ENCODE results near the gene ELANE.
"Not testable (repeated sequence)": the region's sequence is repeated elsewhere in the genome, so short reads cannot be mapped to it uniquely, and the experiment has no call there.

Gene ELANE

DNA sequence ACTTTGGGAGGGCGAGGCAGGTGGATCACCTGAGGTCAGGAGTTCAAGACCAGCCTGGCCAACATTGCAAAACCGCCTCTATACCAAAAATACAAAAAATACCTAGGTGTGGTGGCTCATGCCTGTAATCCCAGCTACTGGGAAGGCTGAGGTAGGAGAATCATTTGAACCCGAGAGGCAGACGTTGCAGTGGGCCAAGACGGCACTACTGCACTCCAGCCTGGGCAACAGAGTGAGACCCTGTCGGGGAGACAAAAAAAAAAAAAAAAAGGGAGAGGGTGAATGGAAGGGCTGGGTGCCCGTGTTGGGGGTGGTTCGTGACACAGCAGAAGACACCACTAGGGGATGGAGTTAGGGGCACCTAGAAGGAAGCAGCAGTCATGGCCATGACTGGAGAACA, 18.2 kb downstream of the ELANE start:
- DNase-seq (ENCODE audit: insufficient read length, low spot score) (no peak), FAIRE-seq (no peak)
- TF ChIP-seq POU2F2 (IDR thresholded peaks at IDR 0.05; ENCODE audit: low read depth, low read length) = no peak
- TF ChIP-seq POLR2AphosphoS5 (IDR thresholded peaks at IDR 0.05; ENCODE audit: low read depth, low read length) = no peak
- TF ChIP-seq POLR2A (IDR thresholded peaks at IDR 0.05; ENCODE audit: low read depth, low read length) = no peak
- no peak for TF ChIP-seq PAX5 (IDR thresholded peaks at IDR 0.05; ENCODE audit: insufficient read depth, low read length, severe bottlenecking)
- no peak for TF ChIP-seq TAF1 (IDR thresholded peaks at IDR 0.05; ENCODE audit: low read depth, low read length)
- TF ChIP-seq SPI1 (IDR thresholded peaks at IDR 0.05; ENCODE audit: low read depth, low read length) = no peak

DNA sequence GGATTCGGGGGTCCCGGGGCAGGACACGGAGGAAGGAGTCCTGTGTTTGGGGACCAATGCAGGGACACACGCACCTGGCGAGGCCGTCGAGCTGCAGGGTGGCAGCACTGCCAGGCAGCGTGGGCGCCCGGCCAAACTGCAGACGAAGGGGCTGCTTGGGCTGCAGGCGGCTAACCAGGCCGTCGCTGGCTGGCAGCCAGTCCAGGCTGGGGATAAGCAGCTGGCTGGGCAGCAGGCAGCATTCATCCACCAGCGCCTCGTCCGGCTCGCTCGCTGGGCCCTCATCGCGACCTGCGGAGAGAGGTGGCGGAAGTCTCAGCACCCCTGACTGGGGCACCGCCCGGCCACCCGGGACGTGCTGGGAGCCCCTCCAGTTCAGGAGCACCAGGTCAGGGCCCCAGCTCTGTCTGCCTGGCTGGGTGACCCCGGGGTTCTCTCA, 18.9 kb downstream of the ELANE start:
- FAIRE-seq = no peak
- no peak for DNase-seq (ENCODE audit: insufficient read length, low spot score)
- no peak for TF ChIP-seq SPI1 (IDR thresholded peaks at IDR 0.05; ENCODE audit: low read depth, low read length)
- no peak for TF ChIP-seq POLR2AphosphoS5 (IDR thresholded peaks at IDR 0.05; ENCODE audit: low read depth, low read length)
- no peak for TF ChIP-seq POU2F2 (IDR thresholded peaks at IDR 0.05; ENCODE audit: low read depth, low read length)
- TF ChIP-seq TAF1 (IDR thresholded peaks at IDR 0.05; ENCODE audit: low read depth, low read length) = no peak
- TF ChIP-seq POLR2A (IDR thresholded peaks at IDR 0.05; ENCODE audit: low read depth, low read length) = no peak
- no peak for TF ChIP-seq PAX5 (IDR thresholded peaks at IDR 0.05; ENCODE audit: insufficient read depth, low read length, severe bottlenecking)

DNA sequence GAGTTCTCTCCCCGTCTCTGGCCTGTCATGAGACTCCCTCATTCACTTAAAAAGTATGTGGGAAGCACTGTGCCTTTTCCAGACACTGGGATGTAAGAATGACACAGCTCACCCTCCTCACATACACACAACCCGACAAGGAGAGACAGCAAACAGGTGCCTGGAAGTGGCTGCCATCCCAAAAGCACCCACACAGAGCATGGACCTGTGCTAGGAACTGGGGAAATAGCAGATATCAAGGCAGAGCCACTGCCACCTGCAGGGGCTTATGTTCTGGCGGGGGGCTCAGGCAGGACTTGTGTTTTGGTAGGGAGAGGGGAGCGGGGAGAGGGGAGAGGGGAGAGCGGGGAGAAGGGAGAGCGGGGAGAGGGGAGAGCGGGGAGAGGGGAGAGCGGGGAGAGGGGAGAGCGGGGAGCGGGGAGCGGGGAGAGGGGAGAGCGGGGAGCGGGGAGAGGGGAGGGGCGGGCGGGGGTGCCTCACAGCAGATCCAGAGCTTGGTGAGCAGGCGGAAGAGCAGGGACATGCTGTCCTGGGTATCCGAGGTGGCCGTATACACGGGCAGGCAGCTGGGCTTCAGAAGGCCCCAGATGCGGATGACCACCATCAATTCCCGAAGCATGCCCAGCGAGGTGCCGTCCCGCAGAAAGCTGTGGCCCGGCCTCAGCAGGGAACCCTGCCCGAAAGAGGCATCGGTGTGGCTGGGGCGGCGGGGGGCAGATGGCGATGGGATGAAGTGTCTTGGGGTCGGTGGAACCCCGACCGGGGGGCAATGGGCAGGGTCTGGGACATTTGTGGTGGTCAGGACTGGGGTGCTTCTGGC, 19.6 kb downstream of the ELANE start:
- FAIRE-seq = no peak
- DNase-seq (ENCODE audit: insufficient read length, low spot score) = no peak
- TF ChIP-seq PAX5 (IDR thresholded peaks at IDR 0.05; ENCODE audit: insufficient read depth, low read length, severe bottlenecking) (no peak), POLR2A (IDR thresholded peaks at IDR 0.05; ENCODE audit: low read depth, low read length) (no peak)

DNA sequence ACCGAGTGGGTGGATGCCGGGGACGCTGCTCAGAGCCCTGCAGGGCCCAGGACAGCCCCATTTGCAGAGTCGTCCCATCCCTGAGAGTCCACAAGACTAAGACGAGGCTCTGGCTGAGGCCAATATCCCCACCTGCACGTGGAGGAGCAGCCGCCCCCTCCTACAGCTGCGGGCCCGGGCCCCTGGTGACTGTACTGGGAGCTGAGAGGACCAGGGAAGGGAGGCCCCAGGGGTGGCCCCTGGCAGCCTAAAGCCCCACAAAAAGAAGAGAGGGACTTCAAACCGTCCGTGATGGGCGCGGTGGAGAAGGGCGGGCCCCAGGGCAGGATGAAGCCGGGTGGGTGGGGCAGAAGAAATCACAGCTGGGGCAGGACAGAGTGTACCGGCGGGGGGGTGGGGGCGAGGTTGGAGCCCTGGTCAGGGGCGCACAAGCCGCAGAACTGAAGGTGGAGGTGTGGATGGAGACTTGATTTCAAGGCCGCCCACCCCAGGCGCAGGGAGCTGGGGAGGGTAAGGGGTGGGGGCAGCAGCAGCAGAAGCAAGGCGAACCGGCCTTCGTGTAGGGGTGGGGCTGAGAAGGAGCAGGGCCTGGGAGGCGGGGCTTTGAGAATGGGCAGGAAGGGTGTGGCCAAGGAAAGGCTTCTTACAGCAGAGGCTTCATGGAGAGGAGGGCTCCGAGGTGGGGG, 20.3 kb downstream of the ELANE start:
- TF ChIP-seq POLR2AphosphoS5 (IDR thresholded peaks at IDR 0.05; ENCODE audit: low read depth, low read length) = no peak
- peak; percentile 69 for FAIRE-seq
- peak; percentile 96 for DNase-seq (ENCODE audit: insufficient read length, low spot score)

DNA sequence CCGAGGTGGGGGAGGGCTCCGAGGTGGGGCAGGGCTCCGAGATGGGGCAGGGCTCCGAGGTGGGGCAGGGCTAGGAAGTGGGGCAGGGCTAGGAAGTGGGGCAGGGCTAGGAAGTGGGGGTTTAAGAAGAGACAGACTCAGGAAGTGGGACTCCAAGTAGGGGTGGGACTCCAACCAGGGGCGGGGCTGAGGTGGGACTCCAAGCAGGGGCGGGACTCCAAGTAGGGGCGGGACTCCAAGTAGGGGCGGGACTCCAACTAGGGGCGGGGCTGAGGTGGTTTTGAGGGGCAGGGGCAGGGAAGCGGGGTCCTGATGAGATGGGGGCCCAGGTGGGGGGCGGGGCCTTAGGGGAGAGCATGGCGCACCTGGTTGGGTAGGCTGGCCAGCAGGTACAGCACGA, 21.0 kb downstream of the ELANE start:
- no peak for TF ChIP-seq TAF1 (IDR thresholded peaks at IDR 0.05; ENCODE audit: low read depth, low read length)
- TF ChIP-seq PAX5 (IDR thresholded peaks at IDR 0.05; ENCODE audit: insufficient read depth, low read length, severe bottlenecking) = no peak
- no peak for TF ChIP-seq POLR2AphosphoS5 (IDR thresholded peaks at IDR 0.05; ENCODE audit: low read depth, low read length)
- no peak for TF ChIP-seq SPI1 (IDR thresholded peaks at IDR 0.05; ENCODE audit: low read depth, low read length)
- TF ChIP-seq POU2F2 (IDR thresholded peaks at IDR 0.05; ENCODE audit: low read depth, low read length) = no peak
- no peak for TF ChIP-seq POLR2A (IDR thresholded peaks at IDR 0.05; ENCODE audit: low read depth, low read length)
- DNase-seq (ENCODE audit: insufficient read length, low spot score) (peak; percentile 86), FAIRE-seq (peak; percentile 41)

DNA sequence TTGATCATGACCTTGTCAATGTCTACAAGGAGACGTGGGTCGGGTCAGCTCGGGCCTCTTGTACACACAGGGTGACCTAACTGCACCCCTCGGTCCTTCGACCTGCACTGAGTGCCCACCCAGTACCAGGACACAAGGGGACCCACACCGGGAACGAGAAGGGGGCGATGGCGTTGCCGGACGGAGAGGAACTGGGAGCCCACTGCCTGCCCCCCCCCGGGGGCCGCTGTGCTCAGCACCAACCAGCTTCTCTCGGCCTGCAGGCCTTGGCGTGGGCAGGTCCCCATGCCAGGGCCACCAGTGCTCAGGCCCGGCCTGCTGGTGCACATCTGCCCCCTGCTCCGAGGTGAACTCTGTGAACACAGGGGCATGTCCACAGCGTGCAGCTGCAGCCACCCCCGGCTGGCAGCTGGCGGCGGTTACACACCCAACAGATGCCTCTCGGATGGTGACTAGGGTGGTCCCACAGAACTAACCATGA, 21.5 kb downstream of the ELANE start:
- peak; percentile 13 for FAIRE-seq
- no peak for TF ChIP-seq POLR2A (IDR thresholded peaks at IDR 0.05; ENCODE audit: low read depth, low read length)
- no peak for TF ChIP-seq POU2F2 (IDR thresholded peaks at IDR 0.05; ENCODE audit: low read depth, low read length)
- TF ChIP-seq POLR2AphosphoS5 (IDR thresholded peaks at IDR 0.05; ENCODE audit: low read depth, low read length) = no peak
- no peak for TF ChIP-seq TAF1 (IDR thresholded peaks at IDR 0.05; ENCODE audit: low read depth, low read length)
- no peak for TF ChIP-seq PAX5 (IDR thresholded peaks at IDR 0.05; ENCODE audit: insufficient read depth, low read length, severe bottlenecking)
- no peak for TF ChIP-seq SPI1 (IDR thresholded peaks at IDR 0.05; ENCODE audit: low read depth, low read length)
- no peak for DNase-seq (ENCODE audit: insufficient read length, low spot score)

DNA sequence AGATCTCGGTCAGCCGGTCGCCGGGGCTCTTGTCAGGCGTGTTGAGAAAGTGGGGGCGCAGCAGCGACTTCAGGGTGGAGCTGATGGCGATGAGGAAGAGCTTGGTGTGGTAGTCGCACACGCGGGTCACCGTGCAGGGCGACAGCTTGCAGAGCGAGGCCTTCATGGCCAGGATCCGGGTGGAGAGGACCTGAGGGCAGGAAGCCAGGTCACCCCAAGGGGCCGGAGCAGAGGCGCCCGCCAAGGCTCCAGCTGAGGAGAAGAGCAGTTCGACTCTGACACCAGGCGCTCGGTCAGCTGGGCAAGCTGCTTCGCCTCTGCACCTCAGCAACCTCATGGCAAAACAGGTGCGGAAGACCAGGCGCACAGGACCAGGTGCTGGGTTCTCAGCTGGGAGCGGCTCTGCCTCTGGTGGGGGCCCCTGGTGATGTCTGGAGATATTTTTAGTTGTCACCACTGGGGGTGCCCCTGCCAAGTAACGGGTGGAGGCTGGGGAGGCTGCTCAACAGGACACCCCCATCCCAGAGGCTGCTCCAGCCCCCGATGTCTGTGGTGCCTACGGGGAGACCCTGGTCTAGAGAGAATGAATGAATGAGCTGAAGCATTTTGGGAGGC, 23.3 kb downstream of the ELANE start:
- FAIRE-seq = no peak
- DNase-seq (ENCODE audit: insufficient read length, low spot score) = no peak
- TF ChIP-seq SPI1 (IDR thresholded peaks at IDR 0.05; ENCODE audit: low read depth, low read length) (no peak), POLR2AphosphoS5 (IDR thresholded peaks at IDR 0.05; ENCODE audit: low read depth, low read length) (no peak), TAF1 (IDR thresholded peaks at IDR 0.05; ENCODE audit: low read depth, low read length) (no peak), POU2F2 (IDR thresholded peaks at IDR 0.05; ENCODE audit: low read depth, low read length) (no peak), POLR2A (IDR thresholded peaks at IDR 0.05; ENCODE audit: low read depth, low read length) (no peak), PAX5 (IDR thresholded peaks at IDR 0.05; ENCODE audit: insufficient read depth, low read length, severe bottlenecking) (no peak)

DNA sequence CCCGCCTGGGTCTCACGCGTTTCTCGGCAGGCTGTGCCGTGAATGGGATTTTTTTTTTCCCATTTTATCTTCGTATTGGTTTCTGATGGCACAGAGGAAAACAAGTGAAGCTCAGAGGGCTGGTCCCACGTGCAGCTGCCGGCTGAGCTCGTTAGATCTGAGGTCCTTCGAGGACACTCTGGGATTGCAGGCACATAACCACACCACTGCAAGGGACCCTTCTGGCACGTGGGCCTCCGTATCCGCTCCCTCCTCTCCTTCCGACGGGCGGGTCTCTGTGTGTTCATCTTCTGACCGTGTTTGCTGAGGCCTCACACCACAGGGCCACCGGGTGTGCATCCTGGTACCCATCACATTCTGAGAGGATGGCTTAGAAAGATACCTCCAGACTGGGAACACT, 24.0 kb downstream of the ELANE start:
- FAIRE-seq (no peak), DNase-seq (ENCODE audit: insufficient read length, low spot score) (no peak)
- TF ChIP-seq TAF1 (IDR thresholded peaks at IDR 0.05; ENCODE audit: low read depth, low read length) (no peak), PAX5 (IDR thresholded peaks at IDR 0.05; ENCODE audit: insufficient read depth, low read length, severe bottlenecking) (no peak), POLR2AphosphoS5 (IDR thresholded peaks at IDR 0.05; ENCODE audit: low read depth, low read length) (no peak), POLR2A (IDR thresholded peaks at IDR 0.05; ENCODE audit: low read depth, low read length) (no peak), POU2F2 (IDR thresholded peaks at IDR 0.05; ENCODE audit: low read depth, low read length) (no peak), SPI1 (IDR thresholded peaks at IDR 0.05; ENCODE audit: low read depth, low read length) (no peak)

DNA sequence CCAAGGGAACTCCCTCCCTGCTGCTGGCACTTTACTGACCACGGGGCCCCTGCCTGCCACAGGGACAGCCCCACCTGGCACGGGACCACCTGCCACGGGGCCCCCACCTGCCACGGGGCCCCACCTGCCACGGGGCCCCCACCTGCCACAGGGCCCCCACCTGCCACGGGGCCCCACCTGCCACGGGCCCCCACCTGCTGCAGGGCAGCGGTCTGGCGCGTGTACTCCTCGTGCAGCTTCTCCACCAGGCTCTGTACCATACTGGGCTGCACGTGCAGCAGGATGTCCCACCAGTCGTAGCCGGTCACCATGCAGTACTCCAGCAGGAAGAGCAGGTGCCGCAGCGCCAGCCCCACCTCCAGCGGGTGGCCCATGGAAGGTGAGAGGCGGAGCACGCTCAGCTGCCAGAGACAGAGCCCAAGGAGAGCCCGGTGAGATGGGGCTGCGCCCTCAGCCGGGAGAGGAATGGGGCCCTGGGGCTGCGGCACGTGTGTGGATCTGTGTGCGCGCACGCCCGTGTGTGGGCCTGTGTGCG, 24.7 kb downstream of the ELANE start:
- DNase-seq (ENCODE audit: insufficient read length, low spot score) = no peak
- FAIRE-seq = no peak
- TF ChIP-seq TAF1 (IDR thresholded peaks at IDR 0.05; ENCODE audit: low read depth, low read length) (no peak), POLR2AphosphoS5 (IDR thresholded peaks at IDR 0.05; ENCODE audit: low read depth, low read length) (no peak), POU2F2 (IDR thresholded peaks at IDR 0.05; ENCODE audit: low read depth, low read length) (no peak), SPI1 (IDR thresholded peaks at IDR 0.05; ENCODE audit: low read depth, low read length) (no peak), PAX5 (IDR thresholded peaks at IDR 0.05; ENCODE audit: insufficient read depth, low read length, severe bottlenecking) (no peak), POLR2A (IDR thresholded peaks at IDR 0.05; ENCODE audit: low read depth, low read length) (no peak)

DNA sequence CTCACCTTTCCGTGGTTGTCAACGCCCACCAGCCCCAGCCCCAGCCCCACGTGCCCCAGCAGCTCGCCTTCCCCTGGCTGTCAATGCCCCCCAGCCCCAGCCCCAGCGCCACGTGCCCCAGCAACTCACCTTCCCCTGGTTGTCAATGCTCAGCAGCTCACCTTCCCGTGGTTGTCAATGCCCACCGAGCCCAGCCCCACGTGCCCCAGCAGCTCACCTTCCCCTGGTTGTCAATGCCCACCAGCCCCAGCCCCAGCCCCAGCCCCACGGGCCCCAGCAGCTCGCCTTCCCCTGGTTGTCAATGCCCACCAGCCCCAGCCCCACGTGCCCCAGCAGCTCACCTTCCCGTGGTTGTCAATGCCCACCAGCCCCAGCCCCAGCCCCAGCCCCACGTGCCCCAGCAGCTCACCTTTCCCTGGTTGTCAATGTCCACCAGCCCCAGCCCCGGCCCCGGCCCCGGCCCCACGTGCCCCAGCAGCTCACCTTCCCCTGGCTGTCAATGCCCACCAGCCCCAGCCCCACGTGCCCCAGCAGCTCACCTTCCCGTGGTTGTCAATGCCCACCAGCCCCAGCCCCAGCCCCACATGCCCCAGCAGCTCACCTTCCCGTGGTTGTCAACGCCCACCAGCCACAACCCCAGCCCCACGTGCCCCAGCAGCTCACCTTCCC, 26.0 kb downstream of the ELANE start:
- FAIRE-seq; DNase-seq (ENCODE audit: insufficient read length, low spot score): not testable (repeated sequence)

DNA sequence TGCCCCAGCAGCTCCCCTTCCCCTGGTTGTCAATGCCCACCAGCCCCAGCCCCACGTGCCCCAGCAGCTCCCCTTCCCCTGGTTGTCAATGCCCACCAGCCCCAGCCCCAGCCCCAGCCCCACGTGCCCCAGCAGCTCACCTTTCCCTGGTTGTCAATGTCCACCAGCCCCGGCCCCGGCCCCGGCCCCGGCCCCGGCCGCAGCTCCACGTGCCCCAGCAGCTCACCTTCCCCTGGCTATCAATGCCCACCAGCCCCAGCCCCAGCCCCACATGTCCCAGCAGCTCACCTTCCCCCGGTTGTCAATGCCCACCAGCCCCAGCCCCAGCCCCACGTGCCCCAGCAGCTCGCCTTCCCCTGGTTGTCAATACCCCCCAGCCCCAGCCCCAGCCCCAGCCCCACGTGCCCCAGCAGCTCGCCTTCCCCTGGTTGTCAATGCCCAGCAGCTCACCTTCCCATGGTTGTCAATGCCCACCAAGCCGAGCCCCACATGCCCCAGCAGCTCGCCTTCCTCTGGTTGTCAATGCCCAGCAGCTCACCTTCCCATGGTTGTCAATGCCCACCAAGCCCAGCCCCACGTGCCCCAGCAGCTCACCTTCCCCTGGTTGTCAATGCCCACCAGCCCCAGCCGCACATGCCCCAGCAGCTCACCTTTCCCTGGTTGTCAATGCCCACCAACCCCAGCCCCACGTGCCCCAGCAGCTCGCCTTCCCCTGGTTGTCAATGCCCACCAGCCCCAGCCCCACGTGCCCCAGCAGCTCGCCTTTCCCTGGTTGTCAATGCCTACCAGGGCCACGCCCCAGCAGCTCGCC, 26.9 kb downstream of the ELANE start:
- DNase-seq (ENCODE audit: insufficient read length, low spot score) = not testable (repeated sequence)
- peak; percentile 35 for FAIRE-seq

Data from GM12891 (cell line).